ENCODE data around the gene CDK2AP2.

The CDK2AP2 gene

DNA sequence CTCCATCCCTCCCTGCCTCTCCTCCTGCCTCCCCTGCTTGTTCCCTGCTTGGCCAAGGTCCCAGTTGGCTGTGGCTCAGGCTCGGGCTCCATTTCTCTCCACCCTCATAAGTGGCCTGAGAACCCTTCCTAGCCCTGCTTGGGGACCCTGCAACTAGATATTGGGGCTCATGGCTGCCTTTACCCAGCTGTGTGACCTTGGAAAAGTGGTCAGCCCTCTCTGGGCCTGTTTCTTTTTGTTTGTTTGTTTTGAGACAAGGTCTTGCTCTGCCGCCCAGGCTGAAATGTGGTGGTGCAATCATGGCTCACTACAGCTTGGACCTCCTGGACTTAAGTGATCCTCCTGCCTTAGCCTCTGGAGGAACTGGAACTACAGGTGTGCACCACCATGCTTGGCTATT lies 35.6 kb upstream of the CDK2AP2 start:
- peaks cover 4% of the 10 kb centered on the region for H3K4me1 ChIP-seq (ENCODE audit: insufficient read depth, low read length, poor library complexity, severe bottlenecking)
- no peak overlapping the region for H3K4me2 ChIP-seq (ENCODE audit: low read depth, low read length, poor library complexity, severe bottlenecking)

DNA sequence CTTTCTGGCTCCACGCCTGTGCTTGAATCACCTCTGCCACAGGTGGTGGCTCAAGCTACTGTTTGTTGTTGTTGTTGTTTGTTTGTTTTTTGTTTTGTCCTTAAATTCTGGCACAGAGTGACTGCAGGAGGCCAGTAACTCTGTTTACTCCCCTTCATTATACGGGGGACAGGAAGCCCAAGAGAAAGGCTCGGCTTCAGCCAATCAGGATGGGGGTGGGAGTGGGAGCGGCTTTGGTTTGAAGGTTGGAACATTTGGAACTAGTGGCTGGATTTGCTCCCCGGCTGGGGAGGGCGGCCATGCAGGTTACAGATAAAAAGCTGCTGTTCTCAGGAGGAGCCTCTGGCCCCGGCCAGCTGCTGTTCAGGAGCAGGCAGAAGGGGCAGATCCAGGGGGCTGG lies 35.0 kb upstream of the CDK2AP2 start:
- Histone ChIP-seq H3K79me2 (ENCODE audit: insufficient read depth, low read length) (no peaks in the 10 kb centered on the region), H3K4me1 (ENCODE audit: insufficient read depth, low read length, poor library complexity, severe bottlenecking) (peaks cover 4% of the 10 kb centered on the region), H3K27me3 (ENCODE audit: insufficient read depth, low read length, poor library complexity, severe bottlenecking) (no peaks in the 10 kb centered on the region), H3K9me3 (ENCODE audit: insufficient read depth, low read depth, low read length) (no peaks in the 10 kb centered on the region), H2AFZ (ENCODE audit: low read length) (no peak overlapping the region), H3K4me3 (ENCODE audit: low read length, poor library complexity, severe bottlenecking) (no peak overlapping the region), H3K4me2 (ENCODE audit: low read depth, low read length, poor library complexity, severe bottlenecking) (no peak overlapping the region), H3K36me3 (ENCODE audit: insufficient read depth, low read length) (no peaks in the 10 kb centered on the region), H3K9me2 (replicated peaks; ENCODE audit: low read depth, low read length) (no peaks in the 10 kb centered on the region), H3F3A (ENCODE audit: low read depth) (no peaks in the 10 kb centered on the region), H4K20me1 (ENCODE audit: insufficient read depth, low read length, poor library complexity, severe bottlenecking) (no peaks in the 10 kb centered on the region), H3K9ac (ENCODE audit: low read depth, low read length, poor library complexity, severe bottlenecking) (no peak overlapping the region)
- TF ChIP-seq EZH2phosphoT487 (IDR thresholded peaks at IDR 0.05; ENCODE audit: borderline replicate concordance): no peak
- TF ChIP-seq, protein P1, sequence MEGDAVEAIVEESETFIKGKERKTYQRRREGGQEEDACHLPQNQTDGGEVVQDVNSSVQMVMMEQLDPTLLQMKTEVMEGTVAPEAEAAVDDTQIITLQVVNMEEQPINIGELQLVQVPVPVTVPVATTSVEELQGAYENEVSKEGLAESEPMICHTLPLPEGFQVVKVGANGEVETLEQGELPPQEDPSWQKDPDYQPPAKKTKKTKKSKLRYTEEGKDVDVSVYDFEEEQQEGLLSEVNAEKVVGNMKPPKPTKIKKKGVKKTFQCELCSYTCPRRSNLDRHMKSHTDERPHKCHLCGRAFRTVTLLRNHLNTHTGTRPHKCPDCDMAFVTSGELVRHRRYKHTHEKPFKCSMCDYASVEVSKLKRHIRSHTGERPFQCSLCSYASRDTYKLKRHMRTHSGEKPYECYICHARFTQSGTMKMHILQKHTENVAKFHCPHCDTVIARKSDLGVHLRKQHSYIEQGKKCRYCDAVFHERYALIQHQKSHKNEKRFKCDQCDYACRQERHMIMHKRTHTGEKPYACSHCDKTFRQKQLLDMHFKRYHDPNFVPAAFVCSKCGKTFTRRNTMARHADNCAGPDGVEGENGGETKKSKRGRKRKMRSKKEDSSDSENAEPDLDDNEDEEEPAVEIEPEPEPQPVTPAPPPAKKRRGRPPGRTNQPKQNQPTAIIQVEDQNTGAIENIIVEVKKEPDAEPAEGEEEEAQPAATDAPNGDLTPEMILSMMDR (conservative IDR thresholded peaks at IDR 0.05; ENCODE audit: low read length): no peak

More for the DNA sequence above, 35.6 kb upstream of the CDK2AP2 start:
- H2AFZ ChIP-seq (ENCODE audit: low read length): no peak overlapping the region
- H3K9me3 ChIP-seq (ENCODE audit: insufficient read depth, low read depth, low read length): no peaks in the 10 kb centered on the region
- H3K79me2 ChIP-seq (ENCODE audit: insufficient read depth, low read length): no peaks in the 10 kb centered on the region
- H4K20me1 ChIP-seq (ENCODE audit: insufficient read depth, low read length, poor library complexity, severe bottlenecking): no peaks in the 10 kb centered on the region
- H3K4me3 ChIP-seq (ENCODE audit: low read length, poor library complexity, severe bottlenecking): no peak overlapping the region
- TF ChIP-seq, protein P1 (conservative IDR thresholded peaks at IDR 0.05; ENCODE audit: low read length): no peak
- no peak for TF ChIP-seq EZH2phosphoT487 (IDR thresholded peaks at IDR 0.05; ENCODE audit: borderline replicate concordance)
- no peaks in the 10 kb centered on the region for H3F3A ChIP-seq (ENCODE audit: low read depth)
- no peak overlapping the region for H3K9ac ChIP-seq (ENCODE audit: low read depth, low read length, poor library complexity, severe bottlenecking)
- no peaks in the 10 kb centered on the region for H3K9me2 ChIP-seq (replicated peaks; ENCODE audit: low read depth, low read length)
- H3K36me3 ChIP-seq (ENCODE audit: insufficient read depth, low read length): no peaks in the 10 kb centered on the region
- no peaks in the 10 kb centered on the region for H3K27me3 ChIP-seq (ENCODE audit: insufficient read depth, low read length, poor library complexity, severe bottlenecking)

DNA sequence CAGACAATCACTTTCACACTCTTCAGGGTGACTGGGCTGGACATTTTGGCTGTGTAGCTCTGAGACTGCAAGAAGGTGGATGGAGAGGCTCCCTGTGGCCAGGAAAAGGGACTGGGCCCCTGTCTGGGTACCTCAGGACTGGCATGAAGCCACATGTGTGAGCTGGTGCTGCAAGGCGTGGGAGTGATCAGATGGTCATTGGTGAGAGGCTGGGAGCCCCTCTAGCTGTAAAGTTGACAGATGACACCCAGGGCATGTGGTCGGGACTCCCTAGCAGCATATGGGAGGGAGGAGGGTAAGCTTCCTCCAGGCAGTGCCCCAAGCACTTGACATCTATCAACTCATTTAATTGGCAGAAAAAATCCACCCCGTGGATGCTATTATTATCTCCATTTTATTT lies 34.2 kb upstream of the CDK2AP2 start:
- H3K27me3 ChIP-seq (ENCODE audit: insufficient read depth, low read length, poor library complexity, severe bottlenecking): no peaks in the 10 kb centered on the region
- no peaks in the 10 kb centered on the region for H3K79me2 ChIP-seq (ENCODE audit: insufficient read depth, low read length)
- H3K9ac ChIP-seq (ENCODE audit: low read depth, low read length, poor library complexity, severe bottlenecking): no peak overlapping the region
- H3K4me3 ChIP-seq (ENCODE audit: low read length, poor library complexity, severe bottlenecking): no peak overlapping the region
- TF ChIP-seq EZH2phosphoT487 (IDR thresholded peaks at IDR 0.05; ENCODE audit: borderline replicate concordance): no peak
- H3K9me3 ChIP-seq (ENCODE audit: insufficient read depth, low read depth, low read length): no peaks in the 10 kb centered on the region
- H4K20me1 ChIP-seq (ENCODE audit: insufficient read depth, low read length, poor library complexity, severe bottlenecking): no peaks in the 10 kb centered on the region
- H2AFZ ChIP-seq (ENCODE audit: low read length): no peak overlapping the region
- no peaks in the 10 kb centered on the region for H3K9me2 ChIP-seq (replicated peaks; ENCODE audit: low read depth, low read length)
- H3K36me3 ChIP-seq (ENCODE audit: insufficient read depth, low read length): no peaks in the 10 kb centered on the region
- peaks cover 4% of the 10 kb centered on the region for H3K4me1 ChIP-seq (ENCODE audit: insufficient read depth, low read length, poor library complexity, severe bottlenecking)
- H3K4me2 ChIP-seq (ENCODE audit: low read depth, low read length, poor library complexity, severe bottlenecking): no peak overlapping the region
- H3F3A ChIP-seq (ENCODE audit: low read depth): no peaks in the 10 kb centered on the region

DNA sequence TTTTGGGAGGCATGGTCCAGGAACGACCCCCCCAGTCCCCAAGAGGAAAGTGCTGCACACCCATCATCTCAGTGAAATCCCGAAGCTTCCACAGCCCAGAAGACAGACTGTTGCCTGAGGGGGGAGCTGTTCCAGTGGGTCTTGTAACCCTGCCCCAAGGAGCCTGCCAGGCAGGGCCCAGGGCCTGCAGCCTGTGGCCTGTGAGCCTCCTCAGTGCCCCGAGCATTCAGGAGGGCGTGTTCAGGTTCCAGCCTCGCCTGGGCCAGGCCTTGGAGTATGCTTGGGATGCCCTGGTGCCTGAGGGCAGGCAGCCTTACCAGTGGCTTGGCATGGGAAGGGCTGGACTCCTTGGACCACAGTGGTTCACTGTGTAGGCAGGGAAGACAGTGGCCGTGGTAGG lies 33.2 kb upstream of the CDK2AP2 start:
- Histone ChIP-seq H3K36me3 (ENCODE audit: insufficient read depth, low read length) (no peaks in the 10 kb centered on the region), H2AFZ (ENCODE audit: low read length) (no peak overlapping the region), H4K20me1 (ENCODE audit: insufficient read depth, low read length, poor library complexity, severe bottlenecking) (no peaks in the 10 kb centered on the region), H3F3A (ENCODE audit: low read depth) (no peaks in the 10 kb centered on the region), H3K79me2 (ENCODE audit: insufficient read depth, low read length) (no peaks in the 10 kb centered on the region), H3K4me2 (ENCODE audit: low read depth, low read length, poor library complexity, severe bottlenecking) (no peak overlapping the region), H3K4me3 (ENCODE audit: low read length, poor library complexity, severe bottlenecking) (no peak overlapping the region), H3K4me1 (ENCODE audit: insufficient read depth, low read length, poor library complexity, severe bottlenecking) (no peaks in the 10 kb centered on the region), H3K9me3 (ENCODE audit: insufficient read depth, low read depth, low read length) (no peaks in the 10 kb centered on the region), H3K9me2 (replicated peaks; ENCODE audit: low read depth, low read length) (no peaks in the 10 kb centered on the region), H3K9ac (ENCODE audit: low read depth, low read length, poor library complexity, severe bottlenecking) (no peak overlapping the region), H3K27me3 (ENCODE audit: insufficient read depth, low read length, poor library complexity, severe bottlenecking) (no peaks in the 10 kb centered on the region)
- TF ChIP-seq EZH2phosphoT487 (IDR thresholded peaks at IDR 0.05; ENCODE audit: borderline replicate concordance): no peak
- TF ChIP-seq, protein P1 (conservative IDR thresholded peaks at IDR 0.05; ENCODE audit: low read length): peak; percentile 29

Data from Loucy (cell line).